ENCODE measurements around the gene SERPINA6. TPM values are rescaled to one million over a fixed set of nuclear protein-coding genes. Genes with fewer than 3 reads are reported as not detected.
A peak's percentile ranks its signal among the peaks of the same experiment; 100 is the strongest.
"Not testable (repeated sequence)": the region's sequence is repeated elsewhere in the genome, so short reads cannot be mapped to it uniquely, and the experiment has no call there.

Gene SERPINA6
- total RNA-seq, 1 donor from 2014 or later = 155 TPM

DNA sequence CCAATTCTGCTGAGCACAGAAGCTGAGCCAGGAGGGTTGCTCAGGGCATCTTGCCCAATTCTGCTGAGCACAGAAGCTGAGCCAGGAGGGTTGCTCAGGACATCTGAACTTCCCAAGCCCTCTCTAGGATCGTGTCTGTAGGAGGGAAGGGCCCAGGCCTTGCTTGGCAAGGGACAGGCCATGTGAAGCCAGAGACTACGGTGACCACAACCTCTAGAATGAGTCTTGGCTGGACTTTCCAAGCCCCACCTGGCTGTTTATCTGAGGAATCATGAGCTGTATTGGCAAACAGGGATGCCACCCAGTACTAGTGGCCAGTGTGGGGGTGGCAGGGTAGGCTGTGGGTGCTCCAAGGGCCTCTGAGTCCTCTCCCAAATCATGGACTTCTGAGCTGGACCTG, 7.7 kb upstream of the SERPINA6 start:
- DNase-seq (ENCODE audit: low spot score) = peak; percentile 83
- peak; percentile 88 for ATAC-seq

DNA sequence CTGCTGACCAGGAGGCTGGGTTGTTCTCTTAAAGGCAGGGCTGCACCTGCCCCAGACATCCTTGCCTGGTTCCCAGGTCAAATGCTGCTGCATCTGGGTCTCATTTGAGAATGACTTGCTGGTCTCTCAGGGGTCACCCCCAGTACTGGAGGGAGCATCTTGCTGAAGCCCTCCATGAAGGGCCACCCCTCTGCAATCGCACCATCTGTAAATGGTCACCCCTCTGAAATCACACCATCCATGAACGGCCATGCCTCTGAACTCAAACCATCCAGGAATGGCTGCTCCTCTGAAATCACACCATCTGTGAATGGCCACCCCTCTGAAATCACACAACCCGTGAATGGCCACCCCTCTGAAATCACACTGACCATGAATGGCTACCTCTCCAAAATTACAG, 7.3 kb upstream of the SERPINA6 start:
- peak; percentile 7 for ATAC-seq

DNA sequence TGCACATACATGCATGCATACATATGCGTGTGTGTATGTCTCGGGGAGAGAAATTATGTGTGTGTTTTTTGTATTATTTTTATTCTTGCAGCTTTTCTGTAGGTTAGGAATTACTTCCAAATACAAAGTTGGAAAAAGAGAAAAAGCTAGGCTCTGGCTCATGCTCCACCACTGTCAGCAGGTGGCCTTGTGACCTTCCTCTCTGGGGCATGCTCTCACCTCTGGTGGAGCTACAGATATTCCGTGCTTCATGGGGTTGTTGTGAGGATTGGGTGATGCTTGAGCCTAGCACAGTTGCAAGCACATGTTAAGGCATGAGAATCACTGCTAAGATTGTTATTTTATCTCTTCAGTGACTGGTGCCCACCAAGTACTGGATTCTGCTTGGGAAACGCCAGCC, 6.7 kb upstream of the SERPINA6 start:
- DNase-seq (ENCODE audit: low spot score) (peak; percentile 49), ATAC-seq (peak; percentile 62)

More for the DNA sequence above, 7.3 kb upstream of the SERPINA6 start:
- DNase-seq (ENCODE audit: low spot score) = no peak

DNA sequence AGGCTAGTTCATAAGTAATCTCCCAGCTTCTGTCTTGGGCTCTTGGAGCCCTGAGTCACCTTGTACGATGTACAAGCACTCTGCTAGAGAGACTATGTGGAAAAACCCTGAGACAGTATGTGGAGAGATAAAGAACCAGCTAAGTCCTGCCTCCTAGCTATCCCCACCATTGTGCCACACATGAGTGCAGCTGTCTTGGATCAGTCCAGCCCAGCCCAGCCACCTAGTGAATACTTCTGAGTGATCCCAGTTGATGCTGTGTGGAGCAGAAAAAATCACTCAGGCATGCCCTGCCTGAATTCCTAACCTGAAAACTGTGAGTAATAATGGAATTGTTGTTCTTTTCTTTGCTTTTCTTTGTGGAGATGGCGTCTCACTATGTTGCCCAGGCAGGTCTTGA, 5.1 kb upstream of the SERPINA6 start:
- ATAC-seq (no peak), DNase-seq (ENCODE audit: low spot score) (no peak)

DNA sequence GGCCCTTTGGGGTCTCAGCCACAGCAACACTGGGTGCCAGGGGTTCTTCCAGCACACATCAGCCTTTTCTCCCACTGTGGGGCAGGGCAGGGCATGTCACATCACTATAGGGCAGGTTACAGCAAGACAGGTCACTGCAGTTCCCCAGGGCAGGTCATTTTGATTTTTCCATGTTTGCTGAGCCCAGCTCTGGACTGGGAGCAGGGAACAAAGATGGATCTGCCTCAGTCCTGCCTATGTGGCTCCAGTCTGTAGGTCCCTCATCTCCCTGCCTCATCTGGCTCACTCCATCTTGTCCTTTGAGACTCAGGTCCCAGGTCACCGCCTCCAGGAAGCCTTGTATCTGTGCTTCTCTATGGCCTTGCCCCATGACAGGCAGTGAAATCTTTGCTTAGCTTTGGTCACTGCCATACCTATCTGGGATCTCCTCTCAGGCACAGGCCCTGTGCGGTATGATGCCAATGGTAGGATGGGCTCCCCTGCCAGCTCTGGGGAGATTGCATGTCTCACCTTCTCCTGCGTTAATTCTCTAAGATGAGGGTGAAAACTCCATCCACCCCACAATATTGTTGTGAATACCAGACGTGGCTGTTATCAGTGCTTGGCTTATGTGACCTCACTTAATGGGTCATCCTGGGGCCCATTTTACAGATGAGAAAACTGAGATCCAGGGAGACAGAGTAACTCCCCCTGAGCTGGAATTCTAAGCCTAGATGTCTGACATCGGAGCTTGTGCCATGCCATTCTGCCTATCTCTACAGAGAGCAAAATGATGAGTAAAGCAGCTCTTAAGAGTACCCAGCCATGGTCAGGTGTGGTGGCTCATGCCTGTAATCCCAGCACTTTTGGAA, 1.5 kb downstream of the SERPINA6 start:
- DNase-seq (ENCODE audit: low spot score) (peak; percentile 84), ATAC-seq (peak; percentile 58)

DNA sequence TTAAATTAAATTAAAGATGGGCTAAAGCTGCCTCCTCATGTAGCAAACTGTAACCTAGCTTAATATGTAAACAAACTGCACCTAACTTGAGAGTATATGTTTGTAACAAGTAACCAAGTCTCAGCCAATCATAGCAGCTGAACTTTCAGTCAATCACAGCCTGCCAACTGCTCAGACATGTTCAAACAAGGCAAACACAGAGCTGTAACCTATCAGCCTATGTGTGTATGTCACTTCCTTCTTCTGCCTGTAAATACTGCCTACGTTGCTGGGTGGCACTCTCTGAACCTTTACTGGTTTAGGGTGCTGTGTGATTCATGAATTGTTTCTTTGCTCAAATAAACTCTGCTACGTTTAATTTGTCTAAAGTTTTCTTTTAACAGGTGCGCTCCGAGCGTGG, 2.9 kb downstream of the SERPINA6 start:
- ATAC-seq = peak; percentile 55
- DNase-seq (ENCODE audit: low spot score) = no peak

DNA sequence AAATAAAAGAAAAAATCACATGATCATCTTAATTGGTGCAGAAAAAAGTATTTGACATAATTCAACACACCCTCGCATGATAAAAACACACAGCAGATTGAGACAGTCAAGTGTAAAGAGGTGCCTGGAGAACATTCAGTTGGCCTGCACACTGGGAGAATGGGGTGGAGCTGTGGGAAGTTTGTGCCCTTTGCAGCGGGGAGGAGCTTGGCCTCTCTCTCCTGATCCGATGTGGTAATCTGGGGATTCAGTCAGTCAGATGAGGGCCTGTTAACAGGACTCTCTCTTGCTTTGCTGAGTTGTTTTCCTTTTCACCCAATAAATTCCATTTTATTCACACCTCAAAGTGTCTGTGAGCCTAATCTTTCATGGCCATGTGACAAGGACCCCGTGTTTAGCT, 5.9 kb downstream of the SERPINA6 start:
- ATAC-seq (peak; percentile 72), DNase-seq (ENCODE audit: low spot score) (peak; percentile 90)

DNA sequence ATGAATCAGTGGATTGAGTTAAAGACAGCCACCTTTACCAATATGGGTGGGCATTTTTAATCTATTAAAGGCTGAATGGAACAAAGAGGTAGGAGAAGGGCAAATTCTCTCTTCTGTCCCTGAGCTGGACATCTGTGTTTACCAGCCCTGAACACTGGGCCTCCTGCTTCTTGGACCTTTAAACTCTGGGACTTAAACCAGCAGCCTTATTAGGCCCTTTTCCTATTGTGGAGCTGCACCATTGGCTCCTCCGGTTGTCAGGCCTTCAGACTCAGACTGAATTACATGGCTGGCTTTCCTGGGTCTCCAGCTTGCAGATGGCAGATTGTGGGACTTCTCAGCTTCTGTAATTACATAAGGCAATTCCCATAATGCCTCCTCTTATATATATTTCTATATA, 6.4 kb downstream of the SERPINA6 start:
- ATAC-seq = peak; percentile 20
- DNase-seq (ENCODE audit: low spot score) = no peak

DNA sequence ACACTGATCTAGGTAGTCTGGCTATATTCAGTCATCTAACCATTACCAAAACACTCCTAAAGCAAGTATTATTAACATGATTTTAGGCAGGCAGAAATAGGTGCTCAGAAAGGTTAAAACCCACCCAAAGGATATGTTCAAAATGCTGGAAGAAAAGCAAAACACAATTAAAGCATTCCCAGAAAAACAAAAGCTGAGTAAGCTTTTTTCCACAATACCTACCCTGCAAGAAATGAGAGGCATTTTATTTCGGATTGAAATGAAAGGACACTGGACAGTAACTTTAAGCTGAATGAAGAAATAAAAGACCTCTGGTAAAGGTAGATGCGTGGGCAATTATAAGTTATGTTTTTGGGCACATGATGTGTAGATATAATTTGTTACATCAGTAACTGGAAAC, 8.2 kb downstream of the SERPINA6 start:
- DNase-seq (ENCODE audit: low spot score) (no peak), ATAC-seq (no peak)

DNA sequence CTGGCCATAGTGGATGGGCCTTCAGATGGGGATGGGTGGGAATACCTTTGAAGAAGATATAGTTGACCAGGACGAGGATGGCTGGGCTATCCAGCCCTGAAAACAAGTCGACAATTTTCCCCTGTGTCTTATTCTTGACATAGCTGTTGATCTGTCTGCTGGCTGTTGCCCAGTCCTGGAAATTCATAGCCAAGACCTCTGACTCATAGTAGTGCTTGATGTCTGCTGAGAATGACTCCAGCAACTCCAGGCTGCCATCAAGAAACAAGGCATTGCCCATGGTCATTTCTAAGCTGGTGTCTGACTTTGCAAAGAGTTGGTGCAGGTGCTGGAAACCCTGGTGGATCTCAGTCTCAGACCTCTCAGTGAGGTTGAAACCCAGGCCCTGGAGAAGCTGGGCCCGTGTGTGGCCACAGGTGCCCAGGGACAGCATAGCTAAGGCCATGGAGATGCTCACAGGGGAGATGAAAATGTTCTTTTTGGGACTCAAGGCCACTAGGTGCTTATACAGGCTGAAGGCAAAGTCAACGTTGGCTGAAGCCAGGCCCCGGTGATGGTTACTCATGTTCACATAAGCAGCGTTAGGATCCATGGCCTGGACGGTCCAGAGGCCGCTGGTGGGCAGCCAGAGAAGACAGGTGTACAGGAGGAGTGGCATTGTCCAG, 9.0 kb downstream of the SERPINA6 start:
- ATAC-seq = no peak
- no peak for DNase-seq (ENCODE audit: low spot score)

DNA sequence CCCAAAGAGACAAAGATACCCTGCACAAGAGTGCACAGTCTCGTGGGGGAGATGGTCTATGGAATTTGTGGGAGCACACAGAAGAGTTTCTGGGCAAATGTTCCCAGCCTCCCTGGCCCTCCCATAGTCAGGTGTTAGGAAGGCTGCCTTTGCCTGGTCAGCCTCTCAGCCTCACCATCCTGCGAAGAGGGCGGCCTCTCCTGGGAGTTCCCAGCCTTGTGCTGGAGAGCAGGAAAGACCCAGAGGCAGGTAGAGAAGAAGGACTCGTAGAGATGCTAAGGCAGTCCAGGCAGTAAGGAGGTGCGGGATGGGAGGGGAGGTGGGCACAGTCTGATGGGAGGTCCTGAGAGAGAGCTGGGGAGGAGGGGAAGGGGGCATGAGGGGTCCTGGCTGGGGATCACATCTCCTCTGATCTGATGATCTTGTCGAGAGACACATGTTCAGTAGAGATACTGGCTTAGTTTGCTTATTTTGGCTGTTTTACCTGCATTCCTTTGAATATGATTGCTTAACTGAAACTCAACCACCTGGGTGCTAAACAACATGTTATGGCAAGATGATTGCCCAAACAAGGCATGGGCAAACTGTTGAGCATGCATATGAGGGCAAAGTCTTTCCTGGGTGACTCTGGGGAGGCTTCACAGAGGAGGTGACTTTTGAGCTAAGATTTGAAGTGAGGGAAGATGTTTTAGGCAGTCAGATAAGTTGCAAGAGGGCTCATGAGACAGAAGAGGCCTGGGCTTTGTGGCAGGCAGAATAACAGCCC, 10.5 kb downstream of the SERPINA6 start:
- DNase-seq (ENCODE audit: low spot score) (peak; percentile 74), ATAC-seq (peak; percentile 72)

DNA sequence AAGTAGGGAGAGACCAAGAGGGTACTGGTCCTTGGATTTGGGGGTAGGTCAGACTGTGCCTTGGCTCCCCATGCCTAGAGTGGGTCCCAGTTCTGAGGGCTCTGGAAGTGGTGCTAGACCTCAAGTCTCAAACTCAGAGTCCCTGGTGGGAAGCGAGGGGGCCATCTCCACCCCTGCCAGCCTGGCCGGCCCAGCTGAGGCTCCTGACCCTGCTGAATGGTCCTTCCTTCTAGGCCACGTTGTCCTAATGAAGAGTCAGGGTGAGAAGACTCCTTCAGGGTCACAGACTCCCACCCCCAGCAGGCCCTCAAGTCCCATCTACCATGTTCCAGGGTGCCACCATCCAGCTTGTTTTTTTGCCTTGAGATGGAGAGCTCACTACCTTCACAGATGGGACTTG, 12.9 kb downstream of the SERPINA6 start:
- ATAC-seq = no peak

DNA sequence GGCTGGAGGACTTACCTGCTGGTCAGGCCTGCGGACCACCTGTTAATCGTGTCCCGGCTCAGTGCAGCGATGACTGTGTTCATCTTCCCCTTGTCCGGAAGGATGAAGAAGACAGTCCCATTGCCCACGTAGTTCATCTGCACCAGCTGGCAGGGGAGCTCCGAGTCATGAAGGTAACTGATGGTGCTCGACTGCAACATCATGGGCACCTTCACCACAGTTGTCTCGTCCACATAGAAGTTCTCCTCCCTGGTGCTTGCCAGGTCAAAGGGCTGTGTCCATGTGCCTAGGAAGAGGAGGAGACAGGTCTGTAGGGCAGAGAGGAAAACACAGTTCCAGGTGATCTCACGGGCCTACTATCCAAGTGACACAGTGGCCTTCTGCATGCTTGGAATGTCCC, 13.4 kb downstream of the SERPINA6 start:
- ATAC-seq = no peak

More for the DNA sequence above, 12.9 kb downstream of the SERPINA6 start:
- DNase-seq (ENCODE audit: low spot score) = no peak

DNA sequence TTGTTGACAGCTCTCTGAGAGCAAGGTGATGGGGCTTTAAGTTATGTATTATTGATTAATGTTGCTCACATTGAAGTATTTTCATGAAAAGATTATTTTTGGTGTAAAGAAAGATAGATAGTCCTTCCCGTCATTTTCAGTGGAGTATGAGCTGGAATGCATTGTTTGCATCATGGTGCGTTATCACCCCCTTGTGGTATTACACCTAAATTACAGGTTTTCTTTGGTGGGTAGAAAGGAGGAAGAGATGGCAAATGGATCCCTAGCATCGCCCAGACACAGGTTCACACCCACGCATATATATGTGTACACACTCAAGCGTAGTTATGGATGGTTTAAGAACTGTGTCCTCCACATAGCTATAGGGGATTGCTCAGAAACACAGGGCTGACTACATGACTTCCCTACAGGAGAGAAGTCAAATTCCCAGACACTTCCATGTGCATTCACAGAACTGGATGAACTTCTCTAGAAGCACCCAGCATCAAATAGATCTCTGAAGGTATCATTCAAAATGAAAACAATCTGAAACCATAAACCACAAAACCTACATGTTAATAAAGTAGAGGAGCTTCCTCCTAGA, 15.6 kb downstream of the SERPINA6 start:
- peak; percentile 72 for ATAC-seq
- DNase-seq (ENCODE audit: low spot score) = no peak

More for the DNA sequence above, 13.4 kb downstream of the SERPINA6 start:
- DNase-seq (ENCODE audit: low spot score) = no peak

DNA sequence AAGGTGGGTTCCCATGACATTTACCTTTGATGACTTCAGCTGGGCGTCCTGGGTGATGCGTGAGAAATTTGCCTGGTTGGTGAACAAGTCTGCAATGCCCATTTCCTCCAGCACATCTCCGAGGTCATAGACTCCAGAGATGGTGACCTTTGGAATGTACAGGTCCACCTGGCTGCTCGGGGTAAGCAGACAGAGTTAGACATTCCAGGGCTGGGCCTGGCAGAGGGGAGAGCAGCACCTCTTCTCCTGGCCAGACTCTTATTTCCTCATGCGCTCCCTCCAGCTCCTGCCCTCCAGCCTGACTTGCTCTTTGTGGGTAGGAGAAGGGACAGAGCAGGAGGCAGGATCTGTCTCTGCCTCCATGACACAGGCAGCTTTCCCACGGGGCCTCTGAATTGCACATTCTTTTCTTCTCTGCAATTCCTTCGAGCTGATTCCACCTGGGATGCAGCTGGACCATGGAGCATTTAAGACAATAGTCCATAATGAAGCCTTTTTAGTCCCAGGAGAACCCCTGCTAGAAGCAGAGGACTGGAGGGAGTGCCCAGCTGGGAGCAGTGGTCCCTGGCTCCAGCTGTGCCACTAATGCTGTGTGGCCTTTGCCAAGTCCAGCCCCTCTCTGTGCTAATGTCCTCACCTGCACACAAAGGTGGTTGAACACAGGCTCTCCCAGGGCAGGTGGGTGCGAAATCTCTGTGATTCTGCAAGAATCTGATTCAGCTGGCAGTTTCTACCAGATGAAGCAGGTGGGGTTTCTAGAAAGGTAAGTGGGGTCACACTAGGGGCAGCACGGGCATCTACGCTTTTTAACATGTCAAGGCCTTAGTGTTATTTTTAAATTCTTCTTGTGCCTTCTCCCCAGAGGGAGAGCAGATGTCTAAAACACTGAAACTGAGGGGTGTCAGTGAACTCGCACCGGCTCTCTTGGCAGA, 16.8 kb downstream of the SERPINA6 start:
- peak; percentile 81 for ATAC-seq

DNA sequence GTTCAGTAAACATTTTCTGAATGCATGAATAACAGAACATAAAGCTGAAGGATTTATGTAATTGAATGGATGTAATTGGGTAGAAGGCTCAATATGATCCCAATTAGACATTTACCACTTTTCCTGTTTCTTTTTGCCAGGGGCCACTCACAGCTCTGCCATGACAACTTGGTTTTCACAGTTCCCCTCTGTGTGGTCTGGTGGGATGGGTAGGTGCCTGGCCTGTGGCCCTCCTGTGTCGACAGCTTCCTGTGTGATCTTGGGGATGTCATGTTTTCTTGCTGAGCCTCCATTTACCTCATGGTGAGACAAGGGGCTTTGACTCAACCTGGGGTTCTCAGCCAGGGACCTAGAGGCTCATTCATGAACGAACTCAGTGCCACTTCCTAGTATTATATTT, 17.5 kb downstream of the SERPINA6 start:
- DNase-seq (ENCODE audit: low spot score) (no peak), ATAC-seq (no peak)

More for the DNA sequence above, 16.8 kb downstream of the SERPINA6 start:
- DNase-seq (ENCODE audit: low spot score) = peak; percentile 52

DNA sequence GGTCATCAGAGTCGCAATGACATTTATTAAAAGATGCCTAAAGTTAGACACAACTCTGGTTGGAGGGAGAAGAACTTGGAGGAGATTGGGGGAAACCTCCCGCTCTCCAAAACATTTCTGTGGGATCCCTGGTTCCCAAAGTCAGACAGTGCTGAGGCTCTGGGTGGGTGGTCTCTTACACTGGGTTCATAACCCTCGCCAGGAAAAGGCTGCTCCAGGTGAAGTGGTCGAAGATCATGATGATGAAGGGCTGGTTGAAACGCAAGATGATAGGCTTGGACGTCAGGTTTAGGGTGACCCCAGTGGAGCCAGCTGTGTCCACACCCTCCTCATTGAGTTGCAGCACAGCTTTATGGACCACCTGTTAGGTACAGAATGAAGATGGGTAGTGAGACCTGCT, 18.9 kb downstream of the SERPINA6 start:
- DNase-seq (ENCODE audit: low spot score) (no peak), ATAC-seq (no peak)

DNA sequence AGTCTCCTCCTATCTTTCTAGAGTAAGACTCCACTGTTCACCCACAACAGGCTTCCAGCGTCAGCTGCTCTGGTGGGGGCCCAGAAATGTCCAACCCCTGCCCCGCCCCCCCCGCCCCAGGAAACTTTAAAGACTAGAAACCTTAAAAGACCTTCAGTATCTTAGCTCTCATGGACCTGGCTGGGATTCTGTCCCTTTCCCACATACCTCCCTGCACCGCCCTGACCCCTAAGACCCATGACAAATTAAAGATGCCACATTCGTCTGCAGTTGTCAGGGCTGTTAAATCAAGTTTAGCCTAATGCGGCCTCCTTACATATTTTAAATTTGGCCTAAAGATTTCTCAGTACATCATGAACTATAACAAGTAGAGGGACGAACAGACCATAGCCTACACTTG, 20.0 kb downstream of the SERPINA6 start:
- no peak for ATAC-seq
- no peak for DNase-seq (ENCODE audit: low spot score)

DNA sequence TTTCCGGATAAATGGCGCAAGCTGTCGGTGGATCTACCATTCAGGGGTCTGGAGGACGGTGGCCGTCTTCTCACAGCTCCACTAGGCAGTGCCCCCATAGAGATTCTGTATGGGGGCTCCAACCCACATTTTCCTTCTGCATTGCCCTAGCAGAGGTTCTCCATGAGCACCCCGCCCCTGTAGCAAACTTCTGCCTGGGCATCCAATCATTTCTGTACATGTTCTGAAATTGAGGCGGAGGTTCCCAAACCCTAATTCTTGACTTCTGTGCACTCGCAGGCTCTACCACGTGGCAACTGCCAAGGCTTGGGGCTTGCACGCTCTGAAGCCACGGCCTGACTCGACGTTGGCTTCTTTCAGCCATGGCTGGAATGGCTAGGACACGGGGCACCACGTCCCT, 25.0 kb downstream of the SERPINA6 start:
- ATAC-seq (no peak), DNase-seq (ENCODE audit: low spot score) (no peak)

DNA sequence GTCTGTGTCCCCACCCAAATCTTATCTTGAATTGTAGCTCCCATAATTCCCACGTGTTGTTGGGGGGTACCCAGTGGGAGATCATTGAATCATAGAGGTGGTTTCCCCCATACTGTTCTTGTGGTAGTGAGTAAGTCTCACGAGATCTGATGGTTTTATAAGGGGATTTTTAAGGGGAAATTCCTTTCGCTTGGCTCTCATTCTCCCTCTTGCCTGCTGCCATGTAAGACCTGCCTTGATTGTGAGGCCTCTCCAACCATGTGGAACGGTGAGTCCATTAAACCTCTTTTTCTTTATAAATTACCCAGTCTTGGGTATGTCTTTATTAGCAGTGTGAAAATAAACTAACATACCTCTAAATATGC, 27.0 kb downstream of the SERPINA6 start:
- not testable (repeated sequence) for DNase-seq (ENCODE audit: low spot score); ATAC-seq
